WTC11 (cell line): ENCODE data around the gene CUL4A.

Experiments used
- ARID4B ChIP-seq: sonication (generic); formaldehyde crosslinking; IDR thresholded peaks from 2 replicates; pipeline ENCODE4 v1.8.0; 2023; ENCODE audit warnings: missing genetic modification reagents, mild to moderate bottlenecking, borderline replicate concordance
- CBFB ChIP-seq: sonication (generic); formaldehyde crosslinking; IDR thresholded peaks from 2 replicates; pipeline ENCODE4 v1.8.1; 2022; ENCODE audit warnings: mild to moderate bottlenecking, low read depth, missing genetic modification reagents
- CTCF ChIP-seq: fragments of 200-600 bp; IDR thresholded peaks from 2 replicates; pipeline ENCODE4 v1.8.0; 2022; ENCODE audit warnings: antibody characterized with exemption
- FOXP1 ChIP-seq: sonication (generic); formaldehyde crosslinking; IDR thresholded peaks from 2 replicates; pipeline ENCODE4 v1.8.0; 2022; ENCODE audit warnings: missing genetic modification reagents, mild to moderate bottlenecking, moderate library complexity, borderline replicate concordance
- GABPB1 ChIP-seq: sonication (generic); formaldehyde crosslinking; IDR thresholded peaks from 2 replicates; pipeline ENCODE4 v1.8.1; 2023; ENCODE audit warnings: mild to moderate bottlenecking, missing genetic modification reagents
- GTF2I ChIP-seq: fragments of 250-450 bp; sonication (Bioruptor Pico); conservative IDR thresholded peaks from 2 replicates; pipeline ENCODE4 v1.4.0; 2021; ENCODE audit warnings: mild to moderate bottlenecking
- NR2C2 ChIP-seq: sonication (generic); formaldehyde crosslinking; IDR thresholded peaks from 2 replicates; pipeline ENCODE4 v1.8.0; 2022; ENCODE audit warnings: mild to moderate bottlenecking, missing genetic modification reagents
- ZNF317 ChIP-seq: sonication (generic); formaldehyde crosslinking; IDR thresholded peaks from 2 replicates; pipeline ENCODE4 v1.8.1; 2023; ENCODE audit warnings: low read depth, mild to moderate bottlenecking, moderate library complexity, missing genetic modification reagents, borderline replicate concordance
- TF ChIP-seq, protein P1 (sequence below): sonication (generic); formaldehyde crosslinking; IDR thresholded peaks from 2 replicates; pipeline ENCODE4 v1.8.1; 2022; ENCODE audit warnings: low read depth, missing genetic modification reagents, borderline replicate concordance

GRCh38 chr13:113297370-113298042 lies 88.1 kb downstream of the CUL4A start:
- TF ChIP-seq, protein P1, sequence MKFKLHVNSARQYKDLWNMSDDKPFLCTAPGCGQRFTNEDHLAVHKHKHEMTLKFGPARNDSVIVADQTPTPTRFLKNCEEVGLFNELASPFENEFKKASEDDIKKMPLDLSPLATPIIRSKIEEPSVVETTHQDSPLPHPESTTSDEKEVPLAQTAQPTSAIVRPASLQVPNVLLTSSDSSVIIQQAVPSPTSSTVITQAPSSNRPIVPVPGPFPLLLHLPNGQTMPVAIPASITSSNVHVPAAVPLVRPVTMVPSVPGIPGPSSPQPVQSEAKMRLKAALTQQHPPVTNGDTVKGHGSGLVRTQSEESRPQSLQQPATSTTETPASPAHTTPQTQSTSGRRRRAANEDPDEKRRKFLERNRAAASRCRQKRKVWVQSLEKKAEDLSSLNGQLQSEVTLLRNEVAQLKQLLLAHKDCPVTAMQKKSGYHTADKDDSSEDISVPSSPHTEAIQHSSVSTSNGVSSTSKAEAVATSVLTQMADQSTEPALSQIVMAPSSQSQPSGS (CRISPR knock-in tag) = no peak
- TF ChIP-seq FOXP1 (CRISPR knock-in tag) (no peak), GTF2I (CRISPR knock-in tag) (no peak), CBFB (CRISPR knock-in tag) (no peak), CTCF (no peak), NR2C2 (CRISPR knock-in tag) (no peak), ZNF317 (CRISPR knock-in tag) (no peak), GABPB1 (no peak), ARID4B (CRISPR knock-in tag) (no peak)
